Smooth muscle cell (in vitro differentiated cells): ENCODE measurements around the gene MTERF2. TPM values are rescaled to one million over a fixed set of nuclear protein-coding genes. Genes with fewer than 3 reads are reported as not detected.

Source experiments
- DNase-seq: peaks from one replicate; lab custom pipeline; 2025; ENCODE audit not compliant: unreplicated experiment; lab: John Stamatoyannopoulos, UW
- H2AFZ ChIP-seq: fragments of 200-600 bp; sonication (generic); 2 replicates; pipeline ENCODE4 v1.6.0; 2016; ENCODE audit warnings: antibody characterized with exemption, low read depth, mild to moderate bottlenecking
- H3F3A ChIP-seq: fragments of 200-600 bp; sonication (generic); 2 replicates; pipeline ENCODE4 v1.6.0; 2017; ENCODE audit warnings: antibody characterized with exemption, low read depth
- H3K27ac ChIP-seq: fragments of 200-600 bp; sonication (generic); 2 replicates; pipeline ENCODE4 v1.5.1; 2016; ENCODE audit warnings: low read depth, mild to moderate bottlenecking
- H3K27me3 ChIP-seq: fragments of 200-600 bp; sonication (generic); 2 replicates; pipeline ENCODE4 v1.6.1; 2016; ENCODE audit warnings: low read depth, mild to moderate bottlenecking
- H3K36me3 ChIP-seq: fragments of 200-600 bp; sonication (generic); 2 replicates; pipeline ENCODE4 v1.5.1; 2016; ENCODE audit warnings: low read depth
- H3K4me1 ChIP-seq: fragments of 200-600 bp; sonication (generic); 2 replicates; pipeline ENCODE4 v1.5.1; 2016; ENCODE audit warnings: low read depth
- H3K4me2 ChIP-seq: fragments of 200-600 bp; sonication (generic); 2 replicates; pipeline ENCODE4 v1.6.0; 2016; ENCODE audit warnings: mild to moderate bottlenecking
- H3K4me3 ChIP-seq: fragments of 200-600 bp; sonication (generic); 2 replicates; pipeline ENCODE4 v1.5.1; 2016; ENCODE audit warnings: mild to moderate bottlenecking
- H3K79me2 ChIP-seq: fragments of 200-600 bp; sonication (generic); 2 replicates; pipeline ENCODE4 v1.6.0; 2016; ENCODE audit warnings: low read depth, mild to moderate bottlenecking
- H3K9ac ChIP-seq: fragments of 200-600 bp; sonication (generic); 2 replicates; pipeline ENCODE4 v1.6.0; 2016; ENCODE audit warnings: low read depth
- H3K9me3 ChIP-seq: fragments of 200-600 bp; sonication (generic); replicated peaks from 2 replicates; pipeline ENCODE4 v1.5.1; 2016; ENCODE audit warnings: low read depth
- H4K20me1 ChIP-seq: fragments of 200-600 bp; sonication (generic); 2 replicates; pipeline ENCODE4 v1.6.0; 2016; ENCODE audit warnings: low read depth
- WGBS: methylation state at CpG from one replicate; pipeline ENCODE4 v1.1.7; 2016; ENCODE audit warnings: low lambda C conversion rate; 5-methylcytosine and 5-hydroxymethylcytosine counted together
- polyA plus RNA-seq: library from polyadenylated mRNA; unstranded; fragments of >200 nt; fragmentation: Nextera tagmentation; extraction: Ambion mirVana; gene quantifications from 2 replicates; pipeline ENCODE4 v1.2.1, GENCODE V29; 2016
- total RNA-seq: library from RNA; depleted of rRNA; stranded (reverse); fragments of >200 nt; gene quantifications from 2 replicates; pipeline ENCODE4 v1.2.3, GENCODE V29; 2014
- TF ChIP-seq, protein P1 (sequence below): fragments of 200-600 bp; sonication (generic); IDR thresholded peaks from 2 replicates; pipeline ENCODE4 v1.5.1; 2017; ENCODE audit warnings: borderline replicate concordance, mild to moderate bottlenecking, antibody characterized with exemption; ENCODE audit not compliant: insufficient read depth, poor library complexity, severe bottlenecking

Gene MTERF2
- total and polyA plus RNA-seq, 2 experiments from 2014 or later, result 2.8 to 5.0 TPM

DNA sequence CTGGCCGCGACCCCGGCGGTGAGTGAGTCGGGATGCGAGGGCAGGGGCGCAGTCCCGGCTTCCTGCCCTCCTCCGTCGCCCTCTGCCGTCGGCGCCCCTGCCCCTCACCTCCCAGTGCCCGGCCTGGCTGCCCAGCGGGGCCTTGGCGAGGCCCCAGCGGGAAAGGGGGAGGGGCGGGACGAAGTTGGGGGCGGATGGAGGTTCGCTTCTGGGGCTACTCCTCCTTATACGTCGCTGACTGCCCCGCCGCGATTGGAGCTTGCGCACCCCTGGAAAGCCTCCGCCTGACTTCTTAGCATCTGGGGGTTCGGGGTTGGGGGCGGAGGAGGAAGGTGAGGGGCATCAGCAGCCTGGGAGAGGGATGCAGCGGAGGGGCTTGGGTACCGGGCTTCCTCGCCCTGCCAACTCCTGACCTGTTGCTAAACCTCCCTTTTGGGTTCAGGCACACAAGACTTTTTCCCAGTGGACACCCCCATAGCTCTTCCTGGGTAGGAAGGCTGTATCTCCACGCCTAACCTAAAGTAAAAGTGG is 30.8 kb downstream of the MTERF2 start:
- Histone ChIP-seq H3K4me2 (peak overlapping the region; percentile 99), H3F3A (peaks cover 6% of the 10 kb centered on the region), H3K4me1 (peaks cover 27% of the 10 kb centered on the region), H3K36me3 (no peaks in the 10 kb centered on the region), H3K4me3 (peak overlapping the region; percentile 91), H3K27me3 (no peaks in the 10 kb centered on the region), H3K27ac (peak overlapping the region; percentile 98), H2AFZ (no peak overlapping the region), H3K9me3 (no peaks in the 10 kb centered on the region), H4K20me1 (peaks cover 46% of the 10 kb centered on the region), H3K79me2 (peaks cover 51% of the 10 kb centered on the region), H3K9ac (peak overlapping the region; percentile 100)
- 4% methylated on average over 13 of the region's 34 CpGs for WGBS
- TF ChIP-seq, protein P1, sequence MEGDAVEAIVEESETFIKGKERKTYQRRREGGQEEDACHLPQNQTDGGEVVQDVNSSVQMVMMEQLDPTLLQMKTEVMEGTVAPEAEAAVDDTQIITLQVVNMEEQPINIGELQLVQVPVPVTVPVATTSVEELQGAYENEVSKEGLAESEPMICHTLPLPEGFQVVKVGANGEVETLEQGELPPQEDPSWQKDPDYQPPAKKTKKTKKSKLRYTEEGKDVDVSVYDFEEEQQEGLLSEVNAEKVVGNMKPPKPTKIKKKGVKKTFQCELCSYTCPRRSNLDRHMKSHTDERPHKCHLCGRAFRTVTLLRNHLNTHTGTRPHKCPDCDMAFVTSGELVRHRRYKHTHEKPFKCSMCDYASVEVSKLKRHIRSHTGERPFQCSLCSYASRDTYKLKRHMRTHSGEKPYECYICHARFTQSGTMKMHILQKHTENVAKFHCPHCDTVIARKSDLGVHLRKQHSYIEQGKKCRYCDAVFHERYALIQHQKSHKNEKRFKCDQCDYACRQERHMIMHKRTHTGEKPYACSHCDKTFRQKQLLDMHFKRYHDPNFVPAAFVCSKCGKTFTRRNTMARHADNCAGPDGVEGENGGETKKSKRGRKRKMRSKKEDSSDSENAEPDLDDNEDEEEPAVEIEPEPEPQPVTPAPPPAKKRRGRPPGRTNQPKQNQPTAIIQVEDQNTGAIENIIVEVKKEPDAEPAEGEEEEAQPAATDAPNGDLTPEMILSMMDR, result no peak
- peak; percentile 82 for DNase-seq

DNA sequence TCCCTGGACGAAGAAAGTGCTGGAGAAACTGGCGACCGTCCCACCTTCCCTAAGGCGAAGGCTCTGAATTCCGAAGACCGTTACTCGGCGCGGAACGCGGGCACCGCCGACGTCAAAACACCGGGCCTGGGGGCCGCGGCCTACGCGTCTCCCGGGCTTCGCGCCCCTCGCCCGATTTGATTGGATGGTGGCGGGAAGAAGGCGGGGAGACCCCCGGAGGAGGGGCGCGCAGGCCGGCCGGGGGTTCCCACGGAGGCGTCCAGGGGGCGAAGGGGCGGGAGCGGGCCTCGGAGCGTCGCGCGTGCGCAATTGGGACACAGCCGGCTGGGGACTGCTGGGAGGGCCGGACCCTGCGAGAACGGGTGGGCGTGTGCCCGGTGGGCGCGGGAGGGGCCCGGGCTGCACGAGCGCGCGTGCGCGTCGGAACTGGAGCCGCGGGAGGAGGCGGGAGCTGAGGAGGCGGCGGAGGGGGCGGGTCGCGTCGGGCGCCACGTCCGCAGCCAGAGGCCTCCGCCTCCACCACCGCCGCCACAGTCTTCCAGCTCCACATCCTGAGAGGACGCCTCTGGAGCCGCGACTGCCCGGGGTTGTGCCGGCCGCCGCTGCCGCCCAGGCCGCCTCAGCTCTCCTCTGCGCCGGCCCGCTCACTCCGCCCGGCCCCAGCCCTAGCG is 31.4 kb downstream of the MTERF2 start, which contains the start of gene TMEM263:
TMEM263 (plus strand) TSS at position 531 of the 671 bp plus-strand sequence. CDS start 11,210 bp downstream, outside the sequence.
- H3K36me3 ChIP-seq, result no peaks in the 10 kb centered on the region
- H3K4me1 ChIP-seq, result peaks cover 27% of the 10 kb centered on the region
- H3K4me3 ChIP-seq, result peak within 1 kb of the TSS; percentile 91
- H3K4me2 ChIP-seq, result peak within 1 kb of the TSS; percentile 99
- TF ChIP-seq, protein P1, result no peak
- H3K79me2 ChIP-seq, result peaks cover 45% of the 10 kb centered on the region
- H3K27me3 ChIP-seq, result no peaks in the 10 kb centered on the region
- peak within 1 kb of the TSS; percentile 79 for H2AFZ ChIP-seq
- H3F3A ChIP-seq, result peaks cover 6% of the 10 kb centered on the region
- WGBS, result 2% methylated on average over 30 of the region's 88 CpGs
- peaks cover 40% of the 10 kb centered on the region for H4K20me1 ChIP-seq
- H3K27ac ChIP-seq, result peak within 1 kb of the TSS; percentile 98
- peak; percentile 91 for DNase-seq
- H3K9ac ChIP-seq, result peak within 1 kb of the TSS; percentile 100
- no peaks in the 10 kb centered on the region for H3K9me3 ChIP-seq

DNA sequence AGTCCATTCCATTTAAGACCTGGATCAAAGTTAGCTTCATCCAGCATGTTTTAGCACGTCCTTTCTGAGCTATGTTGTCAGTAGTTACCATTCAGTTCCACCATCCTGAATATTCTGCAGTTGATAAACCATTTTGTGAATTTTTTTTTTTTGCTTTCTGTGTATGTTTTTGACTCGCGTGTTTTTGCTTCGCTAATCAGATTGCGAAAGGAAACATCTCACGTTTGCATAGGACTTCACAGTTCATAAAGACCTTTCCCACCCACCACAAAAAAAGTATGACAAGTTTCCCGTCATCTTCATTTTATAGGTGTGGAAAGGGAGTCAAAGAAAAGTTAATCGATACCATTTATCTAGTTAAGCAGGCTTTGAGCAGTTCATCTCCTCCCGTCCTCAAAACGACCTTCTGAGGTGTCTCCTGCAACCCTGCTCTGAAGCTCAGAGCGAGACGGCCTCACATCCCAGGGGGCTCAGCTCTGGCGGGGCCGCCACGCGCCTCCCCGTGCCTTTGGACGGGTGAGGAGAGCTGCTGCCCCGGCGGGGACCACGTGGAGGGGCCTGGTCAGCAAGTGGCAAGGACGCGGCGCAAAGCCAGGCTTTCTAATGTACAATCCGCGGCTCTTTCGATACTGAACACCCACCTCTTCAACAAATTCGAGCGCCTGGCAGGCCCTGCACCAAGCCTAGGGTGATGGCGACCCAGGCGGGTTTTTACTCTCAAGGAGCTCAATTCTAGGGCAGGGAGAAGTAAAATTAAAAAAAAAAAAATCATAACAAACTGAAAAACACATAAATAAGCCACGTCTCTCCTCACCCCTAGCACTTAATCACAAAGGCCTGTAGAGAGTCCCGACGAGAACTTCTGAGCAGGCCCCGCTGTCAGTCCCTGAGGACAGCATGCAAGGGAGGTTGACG is 32.2 kb downstream of the MTERF2 start:
- Histone ChIP-seq H3K4me3 (peak overlapping the region; percentile 91), H3F3A (peaks cover 6% of the 10 kb centered on the region), H3K79me2 (peaks cover 37% of the 10 kb centered on the region), H3K4me1 (peaks cover 24% of the 10 kb centered on the region), H3K4me2 (peak overlapping the region; percentile 99), H4K20me1 (peaks cover 32% of the 10 kb centered on the region), H2AFZ (peak overlapping the region; percentile 79), H3K27me3 (no peaks in the 10 kb centered on the region), H3K9ac (peak overlapping the region; percentile 100), H3K27ac (peak overlapping the region; percentile 98), H3K9me3 (no peaks in the 10 kb centered on the region), H3K36me3 (no peaks in the 10 kb centered on the region)
- TF ChIP-seq, protein P1, result no peak
- no peak for DNase-seq
- WGBS, result 68% methylated on average over 34 of the region's 36 CpGs
